ENCODE measurements around the gene CDC5L. TPM values are rescaled to one million over a fixed set of nuclear protein-coding genes. Genes with fewer than 3 reads are reported as not detected.
"Not testable (repeated sequence)": the region's sequence is repeated elsewhere in the genome, so short reads cannot be mapped to it uniquely, and the experiment has no call there.

CDC5L gene
- 10 to 100 TPM; 26.9 to 27.7 TPM for total RNA-seq

- peak within 1 kb of the TSS; percentile 99 for H3K27ac Mint-ChIP-seq
- no peaks in the 10 kb centered on the region for H3K9me3 Mint-ChIP-seq
- H3K27me3 Mint-ChIP-seq, result no peaks in the 10 kb centered on the region
- DNase-seq, result peak; percentile 93
- H3K4me3 Mint-ChIP-seq, result peak within 1 kb of the TSS; percentile 95
- peaks cover 35% of the 10 kb centered on the region for H3K4me1 Mint-ChIP-seq
- H3K36me3 Mint-ChIP-seq, result peaks cover 31% of the 10 kb centered on the region
Observed at GRCh38 chr6:44387346-44388134, at the start of gene CDC5L. TSS of gene CDC5L (plus strand) at chr6:44387706. CDS start at chr6:44387824, 118 bp downstream.

- Mint-ChIP-seq H3K4me1 (no peaks in the 10 kb centered on the region), H3K27ac (no peak overlapping the region), H3K9me3 (no peaks in the 10 kb centered on the region), H3K4me3 (no peak overlapping the region), H3K27me3 (peaks cover 27% of the 10 kb centered on the region), H3K36me3 (no peaks in the 10 kb centered on the region)
- peak; percentile 57 for DNase-seq
Observed at GRCh38 chr6:44338228-44339122, 49.0 kb upstream of the CDC5L start.

GRCh38 chr6:44339301-44339700, 48.2 kb upstream of the CDC5L start:
- Mint-ChIP-seq H3K36me3 (no peaks in the 10 kb centered on the region), H3K4me3 (no peak overlapping the region), H3K27ac (no peak overlapping the region), H3K9me3 (no peaks in the 10 kb centered on the region), H3K4me1 (no peaks in the 10 kb centered on the region), H3K27me3 (peaks cover 35% of the 10 kb centered on the region)
- no peak for DNase-seq

- DNase-seq, result no peak
- Mint-ChIP-seq H3K4me1 (no peaks in the 10 kb centered on the region), H3K27ac (no peak overlapping the region), H3K36me3 (no peaks in the 10 kb centered on the region), H3K4me3 (no peak overlapping the region), H3K9me3 (no peaks in the 10 kb centered on the region), H3K27me3 (peaks cover 40% of the 10 kb centered on the region)
Observed at GRCh38 chr6:44339763-44340625, 47.5 kb upstream of the CDC5L start.

GRCh38 chr6:44341095-44341890, 46.2 kb upstream of the CDC5L start:
- H3K27ac Mint-ChIP-seq, result no peak overlapping the region
- H3K4me3 Mint-ChIP-seq, result no peak overlapping the region
- no peaks in the 10 kb centered on the region for H3K4me1 Mint-ChIP-seq
- no peaks in the 10 kb centered on the region for H3K9me3 Mint-ChIP-seq
- no peaks in the 10 kb centered on the region for H3K36me3 Mint-ChIP-seq
- no peak for DNase-seq
- peaks cover 40% of the 10 kb centered on the region for H3K27me3 Mint-ChIP-seq

- Mint-ChIP-seq H3K4me3 (no peak overlapping the region), H3K27me3 (peaks cover 40% of the 10 kb centered on the region), H3K9me3 (no peaks in the 10 kb centered on the region), H3K4me1 (no peaks in the 10 kb centered on the region), H3K36me3 (no peaks in the 10 kb centered on the region), H3K27ac (no peak overlapping the region)
- no peak for DNase-seq
Observed at GRCh38 chr6:44342052-44342451, 45.5 kb upstream of the CDC5L start.

- Mint-ChIP-seq H3K36me3 (no peaks in the 10 kb centered on the region), H3K4me3 (no peak within 1 kb of the TSS), H3K27me3 (peaks cover 40% of the 10 kb centered on the region), H3K9me3 (no peaks in the 10 kb centered on the region), H3K4me1 (no peaks in the 10 kb centered on the region), H3K27ac (no peak within 1 kb of the TSS)
- DNase-seq, result peak; percentile 13
Observed at GRCh38 chr6:44342489-44342888, 45.0 kb upstream of the CDC5L start, which contains the start of gene SPATS1. TSS of gene SPATS1 (plus strand) at chr6:44342650. CDS start at chr6:44343096, 446 bp downstream.

- H3K27me3 Mint-ChIP-seq, result peaks cover 34% of the 10 kb centered on the region
- H3K4me3 Mint-ChIP-seq, H3K36me3 Mint-ChIP-seq, DNase-seq, H3K27ac Mint-ChIP-seq, H3K9me3 Mint-ChIP-seq, H3K4me1 Mint-ChIP-seq: not testable (repeated sequence)
Observed at GRCh38 chr6:44346818-44347217, 40.7 kb upstream of the CDC5L start.

GRCh38 chr6:44349904-44350649, 37.4 kb upstream of the CDC5L start:
- DNase-seq, result no peak
- Mint-ChIP-seq H3K27me3 (peaks cover 4% of the 10 kb centered on the region), H3K36me3 (no peaks in the 10 kb centered on the region), H3K4me3 (no peak overlapping the region), H3K4me1 (no peaks in the 10 kb centered on the region), H3K9me3 (no peaks in the 10 kb centered on the region), H3K27ac (no peak overlapping the region)

GRCh38 chr6:44350650-44350994, 36.9 kb upstream of the CDC5L start:
- H3K4me1 Mint-ChIP-seq, DNase-seq, H3K9me3 Mint-ChIP-seq, H3K4me3 Mint-ChIP-seq, H3K27me3 Mint-ChIP-seq, H3K27ac Mint-ChIP-seq, H3K36me3 Mint-ChIP-seq: not testable (repeated sequence)

GRCh38 chr6:44352259-44352658, 35.2 kb upstream of the CDC5L start:
- H3K9me3 Mint-ChIP-seq, result no peaks in the 10 kb centered on the region
- no peak overlapping the region for H3K4me3 Mint-ChIP-seq
- H3K27ac Mint-ChIP-seq, result no peak overlapping the region
- peaks cover 8% of the 10 kb centered on the region for H3K27me3 Mint-ChIP-seq
- no peaks in the 10 kb centered on the region for H3K4me1 Mint-ChIP-seq
- no peak for DNase-seq
- H3K36me3 Mint-ChIP-seq, result no peaks in the 10 kb centered on the region

- H3K4me1 Mint-ChIP-seq, result no peaks in the 10 kb centered on the region
Observed at GRCh38 chr6:44353336-44353735, 34.2 kb upstream of the CDC5L start.

GRCh38 chr6:44355640-44356039, 31.9 kb upstream of the CDC5L start:
- H3K4me3 Mint-ChIP-seq, result no peak overlapping the region
- no peaks in the 10 kb centered on the region for H3K4me1 Mint-ChIP-seq
- DNase-seq, result no peak
- no peaks in the 10 kb centered on the region for H3K36me3 Mint-ChIP-seq
- H3K27ac Mint-ChIP-seq, result no peak overlapping the region
- H3K27me3 Mint-ChIP-seq, result peaks cover 10% of the 10 kb centered on the region
- no peaks in the 10 kb centered on the region for H3K9me3 Mint-ChIP-seq

More at GRCh38 chr6:44353336-44353735, 34.2 kb upstream of the CDC5L start:
- no peaks in the 10 kb centered on the region for H3K9me3 Mint-ChIP-seq
- no peak overlapping the region for H3K4me3 Mint-ChIP-seq
- no peak for DNase-seq
- H3K27ac Mint-ChIP-seq, result no peak overlapping the region
- H3K36me3 Mint-ChIP-seq, result no peaks in the 10 kb centered on the region
- peaks cover 9% of the 10 kb centered on the region for H3K27me3 Mint-ChIP-seq
